Thoracic aorta (tissue), 2 donors: Measurements from ENCODE around the gene FER. TPM values are rescaled to one million over a fixed set of nuclear protein-coding genes. Genes with fewer than 3 reads are reported as not detected.

Experiments
- ATAC-seq: fragments of 150-250 bp; one replicate; pipeline ENCODE4 v1.8.0; 2017; ENCODE audit warnings: low read depth; ENCODE audit not compliant: insufficient number of reproducible peaks, low FRiP score
- DNase-seq: peaks from one replicate; pipeline ENCODE4 v3.0.0-alpha.2; 2020; ENCODE audit warnings: low spot score
- H3K27ac ChIP-seq, 2 donors: fragments of 200-600 bp; sonication (generic); 1 replicate in 1 of 2; 2 replicates in 1 of 2; pipeline ENCODE4 v1.5.1; 2016; ENCODE audit warnings: mild to moderate bottlenecking in 2 of 2, moderate library complexity in 2 of 2
- H3K27me3 ChIP-seq: fragments of 200-600 bp; sonication (generic); replicated peaks from 2 replicates; pipeline ENCODE4 v1.6.0; 2016; ENCODE audit warnings: mild to moderate bottlenecking; ENCODE audit not compliant: insufficient read depth
- H3K36me3 ChIP-seq: fragments of 200-600 bp; sonication (generic); one replicate; pipeline ENCODE4 v1.5.1; 2016
- H3K4me1 ChIP-seq, 2 donors: fragments of 200-600 bp; sonication (generic); 1 replicate in 1 of 2; 2 replicates in 1 of 2; pipeline versions ENCODE4 v1.5.1 to v1.6.0; 2016; ENCODE audit warnings: low read depth in 2 of 2, mild to moderate bottlenecking in 1 of 2; ENCODE audit not compliant: control insufficient read depth in 1 of 2
- H3K4me3 ChIP-seq: fragments of 200-600 bp; sonication (generic); 2 replicates; pipeline ENCODE4 v1.5.1; 2016; ENCODE audit warnings: mild to moderate bottlenecking
- H3K9me3 ChIP-seq: fragments of 200-600 bp; sonication (generic); 2 replicates; pipeline ENCODE4 v1.5.1; 2016
- CTCF ChIP-seq: fragments of 200-600 bp; sonication (generic); IDR thresholded peaks from one replicate; pipeline ENCODE4 v1.5.1; 2019; ENCODE audit warnings: antibody characterized with exemption
- total RNA-seq, 2 donors: library from RNA; depleted of rRNA; stranded (reverse); fragments of >200 nt; gene quantifications; one replicate each; pipeline versions ENCODE4 v1.1.0 to v1.2.3, GENCODE V29; 2016

The FER gene
- total RNA-seq, 2 donors from 2014 or later = 15.6 to 38.1 TPM

- Histone ChIP-seq H3K27ac (peak overlapping the region; percentile 84 to 88), H3K9me3 (no peaks in the 10 kb centered on the region), H3K27me3 (no peaks in the 10 kb centered on the region), H3K4me1 (peaks cover 3 to 17% of the 10 kb centered on the region in 2 donors), H3K36me3 (no peaks in the 10 kb centered on the region), H3K4me3 (peak overlapping the region; percentile 82)
- peak; percentile 47 for DNase-seq
- ATAC-seq = peak; percentile 90
- no peak for TF ChIP-seq CTCF
Observed at GRCh38 chr5:108727651-108728565, 19.8 kb upstream of the FER start.

GRCh38 chr5:108728566-108729241 is 19.0 kb upstream of the FER start:
- DNase-seq = no peak
- Histone ChIP-seq H3K4me3 (peak overlapping the region; percentile 82), H3K27ac (peak overlapping the region; percentile 84 to 88), H3K36me3 (no peaks in the 10 kb centered on the region), H3K27me3 (no peaks in the 10 kb centered on the region), H3K4me1 (peaks cover 3 to 17% of the 10 kb centered on the region in 2 donors), H3K9me3 (no peaks in the 10 kb centered on the region)
- no peak for ATAC-seq
- no peak for TF ChIP-seq CTCF

- Histone ChIP-seq H3K4me3 (no peak overlapping the region), H3K4me1 (peaks cover 3 to 17% of the 10 kb centered on the region in 2 donors), H3K27me3 (no peaks in the 10 kb centered on the region), H3K27ac (no peak overlapping the region), H3K36me3 (no peaks in the 10 kb centered on the region), H3K9me3 (no peaks in the 10 kb centered on the region)
- ATAC-seq = no peak
- TF ChIP-seq CTCF = no peak
- no peak for DNase-seq
Observed at GRCh38 chr5:108729242-108729615, 18.5 kb upstream of the FER start.

- peaks cover 3 to 17% of the 10 kb centered on the region in 2 donors for H3K4me1 ChIP-seq
- TF ChIP-seq CTCF = no peak
- H3K36me3 ChIP-seq = no peaks in the 10 kb centered on the region
- no peaks in the 10 kb centered on the region for H3K27me3 ChIP-seq
- no peaks in the 10 kb centered on the region for H3K9me3 ChIP-seq
- DNase-seq (no peak), ATAC-seq (no peak)
- no peak overlapping the region for H3K27ac ChIP-seq
- H3K4me3 ChIP-seq = no peak overlapping the region
Observed at GRCh38 chr5:108730617-108731340, 16.9 kb upstream of the FER start.

GRCh38 chr5:108735790-108736189 is 11.9 kb upstream of the FER start:
- Histone ChIP-seq H3K27me3 (no peaks in the 10 kb centered on the region), H3K4me3 (no peak overlapping the region), H3K27ac (no peak overlapping the region), H3K9me3 (no peaks in the 10 kb centered on the region), H3K36me3 (no peaks in the 10 kb centered on the region), H3K4me1 (no peaks in the 10 kb centered on the region)
- DNase-seq (no peak), ATAC-seq (no peak)
- no peak for TF ChIP-seq CTCF
